Adrenal gland (tissue), 12 donors: ENCODE data around the gene PTK7. TPM values are rescaled to one million over a fixed set of nuclear protein-coding genes. Genes with fewer than 3 reads are reported as not detected.

ENCODE experiments used
- DNase-seq, 7 donors: peaks; one replicate each; pipeline ENCODE4 v3.0.0-alpha.2; 2019 to 2020
- H3K27ac ChIP-seq, 5 donors: fragments of 200-600 bp; sonication (generic) in 4 of 5; 1 replicate in 3 of 5; 2 replicates in 2 of 5; pipeline versions ENCODE4 v1.5.1 to v1.8.0; 2016 to 2020; ENCODE audit warnings: mild to moderate bottlenecking in 1 of 5
- H3K27me3 ChIP-seq: fragments of 200-600 bp; 2 replicates; pipeline ENCODE4 v1.8.0; 2021
- H3K36me3 ChIP-seq, 2 donors: fragments of 200-600 bp; replicated peaks in 1 of 2; 1 replicate in 1 of 2; 2 replicates in 1 of 2; pipeline versions ENCODE4 v1.5.1 to v1.8.0; 2018 to 2022
- H3K4me1 ChIP-seq, 2 donors: fragments of 200-600 bp; replicated peaks in 1 of 2; 1 replicate in 1 of 2; 2 replicates in 1 of 2; pipeline versions ENCODE4 v1.5.1 to v1.8.0; 2018 to 2021
- H3K4me3 ChIP-seq, 4 donors: fragments of 200-600 bp; sonication (generic) in 3 of 4; one replicate each; pipeline ENCODE4 v1.5.1; 2016 to 2018
- H3K9me3 ChIP-seq, 3 donors: fragments of 200-600 bp; sonication (generic) in 1 of 3; replicated peaks in 1 of 3; 1 replicate in 2 of 3; 2 replicates in 1 of 3; pipeline versions ENCODE4 v1.5.1 to v1.8.0; 2016 to 2021
- POLR2A ChIP-seq, 2 donors: fragments of 450-650 bp; IDR thresholded peaks; one replicate each; pipeline ENCODE4 v1.6.1; 2017; ENCODE audit warnings: antibody characterized with exemption in 2 of 2, mild to moderate bottlenecking in 2 of 2, moderate library complexity in 1 of 2
- WGBS, 4 donors: extraction: QIAGEN DNeasy Blood & Tissue Kit in 2 of 4; methylation state at CpG; one replicate each; pipeline versions ENCODE4 v1.1.5 to v1.1.7; 2013 to 2017; 5-methylcytosine and 5-hydroxymethylcytosine counted together
- intact Hi-C, 2 donors: fragments of 100-400 bp; cut with DNase I; formaldehyde crosslinking; loops; one replicate each; pipeline versions ENCODE4 v1.14.1 to v1.15.0; 2022 to 2023
- polyA plus RNA-seq, 3 donors: library from polyadenylated mRNA; stranded (reverse); fragments of 200-250 nt in 2 of 3; fragments of 350-450 nt in 1 of 3; fragmentation: Illumina TruSeq in 1 of 3; extraction: RNeasy Lipid Tissue Mini Kit (QIAGEN cat#74804) in 1 of 3; gene quantifications; one replicate each; pipeline ENCODE4 v1.2.3, GENCODE V29; 2013 to 2014
- total RNA-seq, 9 donors: library from RNA; depleted of rRNA in 4 of 9; stranded (reverse); fragments of >200 nt in 4 of 9; fragments of 120-200 nt in 1 of 9; fragmentation: NEBNext Ultra II Directional in 1 of 9; extraction: Animal tissue kit (Norgen Biotek cat#: 25700) in 1 of 9; gene quantifications; one replicate each; pipeline versions ENCODE4 v1.1.0 to v1.2.4, GENCODE V29; 2013 to 2023
- TF ChIP-seq, protein P1 (sequence below), 6 experiments: fragments of 450-650 bp in 4 of 6; fragments of 200-600 bp in 2 of 6; sonication (generic) in 1 of 6; IDR thresholded peaks; 1 replicate in 5 of 6; 2 replicates in 1 of 6; pipeline versions ENCODE4 v1.5.1 to v1.8.0; 2016 to 2021; ENCODE audit warnings: antibody characterized with exemption in 6 of 6, mild to moderate bottlenecking in 2 of 6, moderate library complexity in 1 of 6
- donor health status: healthy with polysubstance abuse.
- donor health status: Bipolar disorder and iron deficiency.
- donor health status: DM: yes; HTN: yes; CAD: no.
- donor health status: DM: no; HTN: no; CAD: no.
- donor health status: DM: no; HTN: no; CAD: no.
- donor health status: DM: yes; HTN: yes; CAD: no.

The PTK7 gene
- total and polyA plus RNA-seq, 12 donors, result 2.8 to 16.7 (median 8.2) TPM

DNA sequence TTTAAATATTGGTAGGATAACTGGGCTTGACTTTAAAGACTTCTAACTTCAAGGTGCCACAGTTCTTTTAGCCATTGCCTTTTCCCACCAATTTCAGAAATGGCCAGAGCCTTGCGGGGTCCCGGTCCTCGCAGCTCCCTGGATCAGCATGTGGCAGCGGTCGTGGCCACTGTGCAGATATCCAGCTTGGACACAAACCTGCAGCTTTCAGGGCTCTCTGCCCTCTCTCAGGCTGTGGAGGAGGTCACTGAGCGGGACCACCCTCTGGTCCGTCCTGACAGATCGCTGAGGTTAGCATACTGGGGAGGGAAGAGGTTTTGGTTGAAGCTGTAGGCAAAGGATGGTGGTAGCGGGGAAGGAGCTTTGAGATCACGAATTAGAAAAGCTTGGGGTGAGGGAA is 112.3 kb downstream of the PTK7 start:
- peak in 3 of 7 donors; percentile 3 to 43 (median 8) for DNase-seq
- TF ChIP-seq, protein P1, sequence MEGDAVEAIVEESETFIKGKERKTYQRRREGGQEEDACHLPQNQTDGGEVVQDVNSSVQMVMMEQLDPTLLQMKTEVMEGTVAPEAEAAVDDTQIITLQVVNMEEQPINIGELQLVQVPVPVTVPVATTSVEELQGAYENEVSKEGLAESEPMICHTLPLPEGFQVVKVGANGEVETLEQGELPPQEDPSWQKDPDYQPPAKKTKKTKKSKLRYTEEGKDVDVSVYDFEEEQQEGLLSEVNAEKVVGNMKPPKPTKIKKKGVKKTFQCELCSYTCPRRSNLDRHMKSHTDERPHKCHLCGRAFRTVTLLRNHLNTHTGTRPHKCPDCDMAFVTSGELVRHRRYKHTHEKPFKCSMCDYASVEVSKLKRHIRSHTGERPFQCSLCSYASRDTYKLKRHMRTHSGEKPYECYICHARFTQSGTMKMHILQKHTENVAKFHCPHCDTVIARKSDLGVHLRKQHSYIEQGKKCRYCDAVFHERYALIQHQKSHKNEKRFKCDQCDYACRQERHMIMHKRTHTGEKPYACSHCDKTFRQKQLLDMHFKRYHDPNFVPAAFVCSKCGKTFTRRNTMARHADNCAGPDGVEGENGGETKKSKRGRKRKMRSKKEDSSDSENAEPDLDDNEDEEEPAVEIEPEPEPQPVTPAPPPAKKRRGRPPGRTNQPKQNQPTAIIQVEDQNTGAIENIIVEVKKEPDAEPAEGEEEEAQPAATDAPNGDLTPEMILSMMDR (IDR thresholded peaks at IDR 0.05), result no peak
- TF ChIP-seq POLR2A (IDR thresholded peaks at IDR 0.05), result no peak
- Histone ChIP-seq H3K36me3 (peaks cover 0 to 51% of the 10 kb centered on the region in 2 donors), H3K27me3 (no peaks in the 10 kb centered on the region), H3K4me3 (no peak overlapping the region), H3K27ac (no peak overlapping the region), H3K4me1 (peaks cover 0 to 6% of the 10 kb centered on the region in 2 donors), H3K9me3 (no peaks in the 10 kb centered on the region)
- 91 to 97% (median 95%) methylated on average over 9 to 10 of the region's 10 CpGs for WGBS, 4 donors
- intact Hi-C loops, result no loop called here

DNA sequence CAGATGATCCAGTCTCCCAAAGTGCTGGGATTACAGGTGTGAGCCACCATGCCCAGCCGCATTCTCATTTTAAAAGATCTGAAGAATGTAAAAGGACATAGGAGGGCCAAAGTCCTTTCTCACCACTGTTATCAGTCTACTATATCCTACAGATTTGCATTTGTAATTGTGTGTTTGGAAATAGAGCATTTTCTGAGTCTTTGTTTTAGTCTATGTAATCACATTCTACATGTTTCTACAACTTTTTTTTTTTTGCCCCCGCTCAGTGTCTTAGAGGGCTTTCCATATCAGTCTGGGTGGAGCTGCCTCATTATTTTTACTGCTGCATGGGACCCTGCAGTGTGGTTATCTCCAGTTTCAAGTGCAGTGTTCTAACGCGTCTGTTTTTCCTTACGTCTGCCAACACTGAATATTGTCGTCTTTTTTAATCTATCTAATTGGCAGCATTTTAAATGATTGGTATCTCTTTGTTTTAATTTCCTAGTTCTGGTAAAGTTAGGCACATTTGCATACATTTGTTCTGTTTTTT is 113.7 kb downstream of the PTK7 start:
- Histone ChIP-seq H3K4me1 (no peaks in the 10 kb centered on the region), H3K36me3 (peaks cover 0 to 50% of the 10 kb centered on the region in 2 donors), H3K9me3 (no peaks in the 10 kb centered on the region), H3K27me3 (no peaks in the 10 kb centered on the region), H3K27ac (no peak overlapping the region), H3K4me3 (no peak overlapping the region)
- intact Hi-C loops, result no loop called here
- DNase-seq, result peak in 1 of 7 donors; percentile 4
- TF ChIP-seq, protein P1 (IDR thresholded peaks at IDR 0.05), result no peak
- no peak for TF ChIP-seq POLR2A (IDR thresholded peaks at IDR 0.05)
- 86 to 91% (median 90%) methylated on average over 6 of the region's 6 CpGs for WGBS, 4 donors

DNA sequence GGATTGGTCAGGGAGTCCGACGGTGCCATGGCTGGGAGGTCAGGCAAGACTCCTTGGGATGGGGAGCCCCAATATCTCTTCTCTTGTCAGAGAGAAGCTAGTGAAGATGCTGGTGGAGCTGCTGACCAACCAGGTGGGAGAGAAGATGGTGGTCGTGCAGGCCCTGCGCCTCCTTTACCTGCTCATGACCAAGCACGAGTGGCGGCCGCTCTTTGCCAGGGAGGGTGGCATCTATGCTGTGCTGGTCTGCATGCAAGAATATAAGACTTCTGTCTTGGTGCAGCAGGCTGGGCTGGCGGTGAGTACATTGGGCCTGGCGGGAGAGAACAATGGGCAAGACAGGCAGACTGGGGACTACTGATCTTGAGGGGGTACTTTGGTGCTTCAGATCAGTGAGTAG is 116.8 kb downstream of the PTK7 start:
- Histone ChIP-seq H3K27me3 (no peaks in the 10 kb centered on the region), H3K4me3 (no peak overlapping the region), H3K9me3 (no peaks in the 10 kb centered on the region), H3K4me1 (no peaks in the 10 kb centered on the region), H3K27ac (no peak overlapping the region), H3K36me3 (peaks cover 0 to 53% of the 10 kb centered on the region in 2 donors)
- DNase-seq, result peak in 1 of 7 donors; percentile 44
- no peak for TF ChIP-seq POLR2A (IDR thresholded peaks at IDR 0.05)
- WGBS, 4 donors, result 87 to 98% (median 97%) methylated on average over 9 of the region's 9 CpGs
- intact Hi-C loops, result no loop called here

DNA sequence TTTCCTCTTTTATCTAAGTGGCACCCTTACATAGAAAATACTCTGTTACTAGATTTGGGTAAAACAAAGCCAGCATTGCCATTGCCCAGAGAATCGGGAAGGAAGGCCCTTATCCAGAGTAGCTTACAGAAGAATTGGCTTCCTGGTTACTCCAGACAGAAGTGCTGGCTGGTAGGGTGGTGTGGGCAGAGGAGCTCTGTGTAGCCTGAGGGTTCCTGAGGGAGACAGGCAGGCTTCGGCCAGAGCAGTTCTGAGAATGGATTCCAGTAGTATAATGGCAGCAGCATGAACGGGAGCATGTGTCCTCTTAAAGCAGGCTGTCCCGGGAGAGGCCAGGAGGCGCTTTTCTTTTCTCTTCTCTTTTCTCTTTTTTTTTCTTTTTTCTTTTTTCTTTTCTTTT is 117.8 kb downstream of the PTK7 start:
- H3K27me3 ChIP-seq, result no peaks in the 10 kb centered on the region
- peak in 1 of 7 donors; percentile 52 for DNase-seq
- 89 to 97% (median 93%) methylated on average over 5 of the region's 5 CpGs for WGBS, 4 donors
- no peak for TF ChIP-seq POLR2A (IDR thresholded peaks at IDR 0.05)
- TF ChIP-seq, protein P1 (IDR thresholded peaks at IDR 0.05), result no peak
- no peaks in the 10 kb centered on the region for H3K4me1 ChIP-seq
- no peaks in the 10 kb centered on the region for H3K9me3 ChIP-seq
- no peak overlapping the region for H3K4me3 ChIP-seq
- no peak overlapping the region for H3K27ac ChIP-seq
- intact Hi-C loops, result no loop called here
- H3K36me3 ChIP-seq, result peaks cover 0 to 54% of the 10 kb centered on the region in 2 donors

DNA sequence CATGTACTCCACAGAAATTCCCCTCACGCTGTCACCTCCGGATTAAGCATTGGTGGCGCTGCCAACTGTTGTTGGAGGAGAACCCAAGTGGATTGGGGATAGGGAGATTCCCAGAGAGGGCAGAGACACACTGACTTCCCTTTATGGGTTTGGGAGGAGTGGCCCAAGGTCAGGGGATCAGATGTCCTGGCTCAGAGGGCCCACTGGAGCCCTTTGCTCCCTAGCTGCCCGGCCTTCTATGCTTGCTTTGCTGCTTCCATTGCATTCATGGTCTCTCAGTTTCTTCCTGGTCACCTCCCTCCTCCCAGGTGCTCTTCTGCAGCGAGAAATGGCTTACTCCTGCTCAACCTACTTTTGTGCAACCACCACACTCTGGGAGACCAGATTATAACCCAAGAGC is 120.2 kb downstream of the PTK7 start:
- intact Hi-C loops, result no loop called here
- H3K27ac ChIP-seq, result no peak overlapping the region
- no peaks in the 10 kb centered on the region for H3K4me1 ChIP-seq
- no peaks in the 10 kb centered on the region for H3K9me3 ChIP-seq
- TF ChIP-seq, protein P1 (IDR thresholded peaks at IDR 0.05), result no peak
- TF ChIP-seq POLR2A (IDR thresholded peaks at IDR 0.05), result no peak
- H3K4me3 ChIP-seq, result no peak overlapping the region
- no peaks in the 10 kb centered on the region for H3K27me3 ChIP-seq
- DNase-seq, result no peak
- 90 to 93% (median 90%) methylated on average over 5 of the region's 5 CpGs for WGBS, 4 donors
- peaks cover 0 to 62% of the 10 kb centered on the region in 2 donors for H3K36me3 ChIP-seq
